Measurements from ENCODE around the gene TENT4A. TPM values are rescaled to one million over a fixed set of nuclear protein-coding genes. Genes with fewer than 3 reads are reported as not detected.
A peak's percentile ranks its signal among the peaks of the same experiment; 100 is the strongest.

TENT4A gene
- total RNA-seq, 1 experiment from 2014 or later = 29.2 TPM

DNA sequence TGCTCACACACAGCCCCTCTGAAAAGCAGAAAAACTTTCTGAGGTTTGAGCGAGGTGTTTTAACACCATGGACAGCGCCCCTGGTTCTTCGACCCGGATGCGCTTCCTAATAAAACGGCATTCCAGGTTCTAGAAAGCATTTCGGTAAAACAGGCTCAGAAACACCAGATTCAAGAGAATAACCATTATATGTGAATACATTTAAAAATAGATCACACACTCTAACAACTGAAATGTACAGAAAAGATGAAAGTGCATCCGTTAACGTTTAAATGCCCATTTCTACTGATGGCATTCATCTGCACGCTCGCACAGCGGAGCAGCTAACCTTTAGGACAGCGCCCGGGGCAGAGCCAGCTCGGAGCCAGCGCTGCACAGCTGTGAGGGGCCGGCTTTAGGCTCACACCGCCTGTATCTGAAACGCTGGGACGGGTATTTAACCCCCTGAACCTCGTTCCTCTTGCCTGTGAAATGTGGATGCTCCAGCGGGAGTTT, 26.3 kb upstream of the TENT4A start (continued):
- TF ChIP-seq, protein P1, sequence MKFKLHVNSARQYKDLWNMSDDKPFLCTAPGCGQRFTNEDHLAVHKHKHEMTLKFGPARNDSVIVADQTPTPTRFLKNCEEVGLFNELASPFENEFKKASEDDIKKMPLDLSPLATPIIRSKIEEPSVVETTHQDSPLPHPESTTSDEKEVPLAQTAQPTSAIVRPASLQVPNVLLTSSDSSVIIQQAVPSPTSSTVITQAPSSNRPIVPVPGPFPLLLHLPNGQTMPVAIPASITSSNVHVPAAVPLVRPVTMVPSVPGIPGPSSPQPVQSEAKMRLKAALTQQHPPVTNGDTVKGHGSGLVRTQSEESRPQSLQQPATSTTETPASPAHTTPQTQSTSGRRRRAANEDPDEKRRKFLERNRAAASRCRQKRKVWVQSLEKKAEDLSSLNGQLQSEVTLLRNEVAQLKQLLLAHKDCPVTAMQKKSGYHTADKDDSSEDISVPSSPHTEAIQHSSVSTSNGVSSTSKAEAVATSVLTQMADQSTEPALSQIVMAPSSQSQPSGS (CRISPR knock-in tag; IDR thresholded peaks at IDR 0.05; ENCODE audit: borderline replicate concordance, low read depth) = no peak
- TF ChIP-seq NFATC4 (CRISPR knock-in tag; IDR thresholded peaks at IDR 0.05) (no peak), PRRX2 (CRISPR knock-in tag; IDR thresholded peaks at IDR 0.05) (no peak), OVOL2 (CRISPR knock-in tag; IDR thresholded peaks at IDR 0.05; ENCODE audit: borderline replicate concordance) (no peak), RELA (CRISPR knock-in tag; IDR thresholded peaks at IDR 0.05; ENCODE audit: borderline replicate concordance) (no peak), MXD4 (CRISPR knock-in tag; IDR thresholded peaks at IDR 0.05; ENCODE audit: borderline replicate concordance) (no peak), ATF1 (CRISPR knock-in tag; IDR thresholded peaks at IDR 0.05) (no peak), ZNF416 (CRISPR knock-in tag; IDR thresholded peaks at IDR 0.05) (no peak), ZNF232 (CRISPR knock-in tag; IDR thresholded peaks at IDR 0.05) (no peak), TEAD4 (CRISPR knock-in tag; IDR thresholded peaks at IDR 0.05) (0 out of 2 replicates have a peak, but pooled peaks have one; percentile 69), GABPB1 (CRISPR knock-in tag; IDR thresholded peaks at IDR 0.05) (peak; percentile 42; the same call in 1 of the 2 replicates), NFYB (CRISPR knock-in tag; conservative IDR thresholded peaks at IDR 0.05; ENCODE audit: low read depth) (0 out of 2 replicates have a peak, but pooled peaks have one; percentile 14), NR3C1 (CRISPR knock-in tag; conservative IDR thresholded peaks at IDR 0.05; ENCODE audit: low read depth) (no peak), CREB1 (CRISPR knock-in tag; IDR thresholded peaks at IDR 0.05) (0 out of 2 replicates have a peak, but pooled peaks have one; percentile 55), SP1 (CRISPR knock-in tag; conservative IDR thresholded peaks at IDR 0.05) (no peak), CBFB (CRISPR knock-in tag; IDR thresholded peaks at IDR 0.05; ENCODE audit: low read depth) (no peak), ZNF138 (CRISPR knock-in tag; conservative IDR thresholded peaks at IDR 0.05) (no peak), HMGA2 (CRISPR knock-in tag; IDR thresholded peaks at IDR 0.05) (no peak)
- TF ChIP-seq, protein P2, sequence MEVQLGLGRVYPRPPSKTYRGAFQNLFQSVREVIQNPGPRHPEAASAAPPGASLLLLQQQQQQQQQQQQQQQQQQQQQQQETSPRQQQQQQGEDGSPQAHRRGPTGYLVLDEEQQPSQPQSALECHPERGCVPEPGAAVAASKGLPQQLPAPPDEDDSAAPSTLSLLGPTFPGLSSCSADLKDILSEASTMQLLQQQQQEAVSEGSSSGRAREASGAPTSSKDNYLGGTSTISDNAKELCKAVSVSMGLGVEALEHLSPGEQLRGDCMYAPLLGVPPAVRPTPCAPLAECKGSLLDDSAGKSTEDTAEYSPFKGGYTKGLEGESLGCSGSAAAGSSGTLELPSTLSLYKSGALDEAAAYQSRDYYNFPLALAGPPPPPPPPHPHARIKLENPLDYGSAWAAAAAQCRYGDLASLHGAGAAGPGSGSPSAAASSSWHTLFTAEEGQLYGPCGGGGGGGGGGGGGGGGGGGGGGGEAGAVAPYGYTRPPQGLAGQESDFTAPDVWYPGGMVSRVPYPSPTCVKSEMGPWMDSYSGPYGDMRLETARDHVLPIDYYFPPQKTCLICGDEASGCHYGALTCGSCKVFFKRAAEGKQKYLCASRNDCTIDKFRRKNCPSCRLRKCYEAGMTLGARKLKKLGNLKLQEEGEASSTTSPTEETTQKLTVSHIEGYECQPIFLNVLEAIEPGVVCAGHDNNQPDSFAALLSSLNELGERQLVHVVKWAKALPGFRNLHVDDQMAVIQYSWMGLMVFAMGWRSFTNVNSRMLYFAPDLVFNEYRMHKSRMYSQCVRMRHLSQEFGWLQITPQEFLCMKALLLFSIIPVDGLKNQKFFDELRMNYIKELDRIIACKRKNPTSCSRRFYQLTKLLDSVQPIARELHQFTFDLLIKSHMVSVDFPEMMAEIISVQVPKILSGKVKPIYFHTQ (CRISPR knock-in tag; IDR thresholded peaks at IDR 0.05) = no peak
- TF ChIP-seq, protein P3, sequence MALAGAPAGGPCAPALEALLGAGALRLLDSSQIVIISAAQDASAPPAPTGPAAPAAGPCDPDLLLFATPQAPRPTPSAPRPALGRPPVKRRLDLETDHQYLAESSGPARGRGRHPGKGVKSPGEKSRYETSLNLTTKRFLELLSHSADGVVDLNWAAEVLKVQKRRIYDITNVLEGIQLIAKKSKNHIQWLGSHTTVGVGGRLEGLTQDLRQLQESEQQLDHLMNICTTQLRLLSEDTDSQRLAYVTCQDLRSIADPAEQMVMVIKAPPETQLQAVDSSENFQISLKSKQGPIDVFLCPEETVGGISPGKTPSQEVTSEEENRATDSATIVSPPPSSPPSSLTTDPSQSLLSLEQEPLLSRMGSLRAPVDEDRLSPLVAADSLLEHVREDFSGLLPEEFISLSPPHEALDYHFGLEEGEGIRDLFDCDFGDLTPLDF (CRISPR knock-in tag; IDR thresholded peaks at IDR 0.05) = no peak
- TF ChIP-seq, protein P4, sequence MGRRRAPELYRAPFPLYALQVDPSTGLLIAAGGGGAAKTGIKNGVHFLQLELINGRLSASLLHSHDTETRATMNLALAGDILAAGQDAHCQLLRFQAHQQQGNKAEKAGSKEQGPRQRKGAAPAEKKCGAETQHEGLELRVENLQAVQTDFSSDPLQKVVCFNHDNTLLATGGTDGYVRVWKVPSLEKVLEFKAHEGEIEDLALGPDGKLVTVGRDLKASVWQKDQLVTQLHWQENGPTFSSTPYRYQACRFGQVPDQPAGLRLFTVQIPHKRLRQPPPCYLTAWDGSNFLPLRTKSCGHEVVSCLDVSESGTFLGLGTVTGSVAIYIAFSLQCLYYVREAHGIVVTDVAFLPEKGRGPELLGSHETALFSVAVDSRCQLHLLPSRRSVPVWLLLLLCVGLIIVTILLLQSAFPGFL (CRISPR knock-in tag; IDR thresholded peaks at IDR 0.05; ENCODE audit: borderline replicate concordance) = no peak
- TF ChIP-seq, protein P5, sequence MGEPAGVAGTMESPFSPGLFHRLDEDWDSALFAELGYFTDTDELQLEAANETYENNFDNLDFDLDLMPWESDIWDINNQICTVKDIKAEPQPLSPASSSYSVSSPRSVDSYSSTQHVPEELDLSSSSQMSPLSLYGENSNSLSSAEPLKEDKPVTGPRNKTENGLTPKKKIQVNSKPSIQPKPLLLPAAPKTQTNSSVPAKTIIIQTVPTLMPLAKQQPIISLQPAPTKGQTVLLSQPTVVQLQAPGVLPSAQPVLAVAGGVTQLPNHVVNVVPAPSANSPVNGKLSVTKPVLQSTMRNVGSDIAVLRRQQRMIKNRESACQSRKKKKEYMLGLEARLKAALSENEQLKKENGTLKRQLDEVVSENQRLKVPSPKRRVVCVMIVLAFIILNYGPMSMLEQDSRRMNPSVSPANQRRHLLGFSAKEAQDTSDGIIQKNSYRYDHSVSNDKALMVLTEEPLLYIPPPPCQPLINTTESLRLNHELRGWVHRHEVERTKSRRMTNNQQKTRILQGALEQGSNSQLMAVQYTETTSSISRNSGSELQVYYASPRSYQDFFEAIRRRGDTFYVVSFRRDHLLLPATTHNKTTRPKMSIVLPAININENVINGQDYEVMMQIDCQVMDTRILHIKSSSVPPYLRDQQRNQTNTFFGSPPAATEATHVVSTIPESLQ (CRISPR knock-in tag; IDR thresholded peaks at IDR 0.05) = no peak
- TF ChIP-seq, protein P6, sequence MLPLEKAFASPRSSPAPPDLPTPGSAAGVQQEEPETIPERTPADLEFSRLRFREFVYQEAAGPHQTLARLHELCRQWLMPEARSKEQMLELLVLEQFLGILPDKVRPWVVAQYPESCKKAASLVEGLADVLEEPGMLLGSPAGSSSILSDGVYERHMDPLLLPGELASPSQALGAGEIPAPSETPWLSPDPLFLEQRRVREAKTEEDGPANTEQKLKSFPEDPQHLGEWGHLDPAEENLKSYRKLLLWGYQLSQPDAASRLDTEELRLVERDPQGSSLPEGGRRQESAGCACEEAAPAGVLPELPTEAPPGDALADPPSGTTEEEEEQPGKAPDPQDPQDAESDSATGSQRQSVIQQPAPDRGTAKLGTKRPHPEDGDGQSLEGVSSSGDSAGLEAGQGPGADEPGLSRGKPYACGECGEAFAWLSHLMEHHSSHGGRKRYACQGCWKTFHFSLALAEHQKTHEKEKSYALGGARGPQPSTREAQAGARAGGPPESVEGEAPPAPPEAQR (CRISPR knock-in tag; IDR thresholded peaks at IDR 0.05) = no peak
- TF ChIP-seq, protein P7, sequence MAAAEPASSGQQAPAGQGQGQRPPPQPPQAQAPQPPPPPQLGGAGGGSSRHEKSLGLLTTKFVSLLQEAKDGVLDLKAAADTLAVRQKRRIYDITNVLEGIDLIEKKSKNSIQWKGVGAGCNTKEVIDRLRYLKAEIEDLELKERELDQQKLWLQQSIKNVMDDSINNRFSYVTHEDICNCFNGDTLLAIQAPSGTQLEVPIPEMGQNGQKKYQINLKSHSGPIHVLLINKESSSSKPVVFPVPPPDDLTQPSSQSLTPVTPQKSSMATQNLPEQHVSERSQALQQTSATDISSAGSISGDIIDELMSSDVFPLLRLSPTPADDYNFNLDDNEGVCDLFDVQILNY (CRISPR knock-in tag; IDR thresholded peaks at IDR 0.05) = no peak
- TF ChIP-seq, protein P8, sequence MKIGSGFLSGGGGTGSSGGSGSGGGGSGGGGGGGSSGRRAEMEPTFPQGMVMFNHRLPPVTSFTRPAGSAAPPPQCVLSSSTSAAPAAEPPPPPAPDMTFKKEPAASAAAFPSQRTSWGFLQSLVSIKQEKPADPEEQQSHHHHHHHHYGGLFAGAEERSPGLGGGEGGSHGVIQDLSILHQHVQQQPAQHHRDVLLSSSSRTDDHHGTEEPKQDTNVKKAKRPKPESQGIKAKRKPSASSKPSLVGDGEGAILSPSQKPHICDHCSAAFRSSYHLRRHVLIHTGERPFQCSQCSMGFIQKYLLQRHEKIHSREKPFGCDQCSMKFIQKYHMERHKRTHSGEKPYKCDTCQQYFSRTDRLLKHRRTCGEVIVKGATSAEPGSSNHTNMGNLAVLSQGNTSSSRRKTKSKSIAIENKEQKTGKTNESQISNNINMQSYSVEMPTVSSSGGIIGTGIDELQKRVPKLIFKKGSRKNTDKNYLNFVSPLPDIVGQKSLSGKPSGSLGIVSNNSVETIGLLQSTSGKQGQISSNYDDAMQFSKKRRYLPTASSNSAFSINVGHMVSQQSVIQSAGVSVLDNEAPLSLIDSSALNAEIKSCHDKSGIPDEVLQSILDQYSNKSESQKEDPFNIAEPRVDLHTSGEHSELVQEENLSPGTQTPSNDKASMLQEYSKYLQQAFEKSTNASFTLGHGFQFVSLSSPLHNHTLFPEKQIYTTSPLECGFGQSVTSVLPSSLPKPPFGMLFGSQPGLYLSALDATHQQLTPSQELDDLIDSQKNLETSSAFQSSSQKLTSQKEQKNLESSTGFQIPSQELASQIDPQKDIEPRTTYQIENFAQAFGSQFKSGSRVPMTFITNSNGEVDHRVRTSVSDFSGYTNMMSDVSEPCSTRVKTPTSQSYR (CRISPR knock-in tag; IDR thresholded peaks at IDR 0.05) = no peak
- TF ChIP-seq, protein P9, sequence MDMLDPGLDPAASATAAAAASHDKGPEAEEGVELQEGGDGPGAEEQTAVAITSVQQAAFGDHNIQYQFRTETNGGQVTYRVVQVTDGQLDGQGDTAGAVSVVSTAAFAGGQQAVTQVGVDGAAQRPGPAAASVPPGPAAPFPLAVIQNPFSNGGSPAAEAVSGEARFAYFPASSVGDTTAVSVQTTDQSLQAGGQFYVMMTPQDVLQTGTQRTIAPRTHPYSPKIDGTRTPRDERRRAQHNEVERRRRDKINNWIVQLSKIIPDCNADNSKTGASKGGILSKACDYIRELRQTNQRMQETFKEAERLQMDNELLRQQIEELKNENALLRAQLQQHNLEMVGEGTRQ (CRISPR knock-in tag; IDR thresholded peaks at IDR 0.05) = no peak

All from WTC11 (cell line).